K562 (cell line): Measurements from ENCODE around the gene GLB1L3. TPM values are rescaled to one million over a fixed set of nuclear protein-coding genes. Genes with fewer than 3 reads are reported as not detected.
A peak's percentile ranks its signal among the peaks of the same experiment; 100 is the strongest.

Experiments used
- ATAC-seq: fragments of 200-7000 bp; cut with Tn5 transposase; 3 replicates; pipeline ENCODE4 v1.9.1; 2020; ENCODE audit warnings: moderate library complexity
- BruUV-seq: library from RNA; stranded (reverse); fragments of 400-500 nt; replicated peaks from 2 replicates; lab custom pipeline; 2021; lab: Mats Ljungman, UMichigan
- CTCF ChIA-PET: fragments of 300-600 bp; formaldehyde crosslinking; extraction: SDS; loops from one replicate; lab custom pipeline; 2021; ENCODE audit warnings: low intra/inter-chr PET ratio; lab: Yijun Ruan, JAX
- POLR2A ChIA-PET: fragments of 300-600, 350-650 bp; sonication (Branson Sonifier 250); formaldehyde crosslinking; extraction: SDS; loops from one replicate; lab custom pipeline; 2021; ENCODE audit warnings: antibody characterized with exemption, inconsistent platforms; lab: Yijun Ruan, JAX
- DNase-seq, 4 experiments: peaks; one replicate each; pipeline versions ENCODE4 v3.0.0 to v3.0.0-alpha.2; 2011 to 2018; ENCODE audit warnings: low spot score in 3 of 4, mixed read lengths in 3 of 4; ENCODE audit errors: extremely low read depth in 1 of 4
- FAIRE-seq: peaks from 2 replicates; lab custom pipeline; 2011; peaks lifted over from hg19 to GRCh38; lab: Jason Lieb, UNC
- H2AFZ ChIP-seq: 2 replicates; pipeline ENCODE4 v1.6.0; 2011; ENCODE audit warnings: low read depth, low read length, control low read depth, inconsistent platforms
- H3K27ac ChIP-seq: fragments of 200-600 bp; 3 replicates; pipeline ENCODE4 v1.8.0; 2011; ENCODE audit warnings: low read depth, mild to moderate bottlenecking, control low read depth, inconsistent platforms, low read length, moderate library complexity, mixed read lengths; ENCODE audit errors: extremely low read depth
- H3K27me3 ChIP-seq, 2 experiments: fragments of 300-600 bp in 1 of 2; 2 replicates in 1 of 2; 3 replicates in 1 of 2; pipeline versions ENCODE4 v1.6.0 to v1.8.0; 2011; ENCODE audit warnings: inconsistent platforms in 2 of 2, low read length in 2 of 2, mild to moderate bottlenecking in 1 of 2, mixed read lengths in 1 of 2, moderate library complexity in 1 of 2; ENCODE audit not compliant: control insufficient read depth in 2 of 2, insufficient read depth in 2 of 2
- H3K36me3 ChIP-seq: fragments of 300-600 bp; 3 replicates; pipeline ENCODE4 v1.8.0; 2011; ENCODE audit warnings: mild to moderate bottlenecking, low read length, inconsistent platforms; ENCODE audit not compliant: control insufficient read depth, insufficient read depth
- H3K4me1 ChIP-seq, 2 experiments: fragments of 200-600 bp in 1 of 2; replicated peaks in 1 of 2; 2 replicates in 1 of 2; 3 replicates in 1 of 2; pipeline versions ENCODE4 v1.5.1 to v1.8.0; 2011; ENCODE audit warnings: inconsistent platforms in 2 of 2, low read length in 2 of 2, mild to moderate bottlenecking in 1 of 2, mixed read lengths in 1 of 2, moderate library complexity in 1 of 2; ENCODE audit not compliant: control insufficient read depth in 2 of 2, insufficient read depth in 2 of 2
- H3K4me2 ChIP-seq: 2 replicates; pipeline ENCODE4 v1.6.1; 2011; ENCODE audit warnings: low read length, control low read depth, inconsistent platforms, mixed read lengths; ENCODE audit not compliant: insufficient read depth
- H3K4me3 ChIP-seq: fragments of 200-600 bp; sonication (generic), shearing (Covaris generic); 2 replicates; pipeline ENCODE4 v1.5.1; 2016; ENCODE audit warnings: control low read depth, inconsistent platforms
- H3K79me2 ChIP-seq: fragments of 200-600 bp; 3 replicates; pipeline ENCODE4 v1.8.0; 2011; ENCODE audit warnings: low read length, inconsistent platforms; ENCODE audit not compliant: control insufficient read depth, insufficient read depth
- H3K9ac ChIP-seq, 2 experiments: 2 replicates each; pipeline versions ENCODE4 v1.6.0 to v1.6.1; 2011; ENCODE audit warnings: low read depth in 2 of 2, low read length in 2 of 2, control low read depth in 1 of 2, inconsistent platforms in 1 of 2, mild to moderate bottlenecking in 1 of 2, mixed read lengths in 1 of 2; ENCODE audit not compliant: insufficient read depth in 1 of 2
- H3K9me1 ChIP-seq: one replicate; pipeline ENCODE4 v1.6.0; 2011; ENCODE audit warnings: inconsistent platforms, mild to moderate bottlenecking, low read length, moderate library complexity; ENCODE audit not compliant: control insufficient read depth, insufficient read depth
- H3K9me3 ChIP-seq: replicated peaks from 2 replicates; pipeline ENCODE4 v1.5.1; 2011; ENCODE audit warnings: low read depth, low read length, inconsistent platforms; ENCODE audit not compliant: control insufficient read depth, insufficient read depth
- H4K20me1 ChIP-seq: replicated peaks from 2 replicates; pipeline ENCODE4 v1.6.1; 2011; ENCODE audit warnings: low read length, inconsistent platforms, mixed read lengths; ENCODE audit not compliant: control insufficient read depth, insufficient read depth
- ATF1 ChIP-seq, 2 experiments: fragments of 450-650 bp in 1 of 2; IDR thresholded peaks; 2 replicates each; pipeline ENCODE4 v1.6.1; 2016; ENCODE audit warnings: missing compliant biosample characterization in 1 of 2, missing genetic modification characterization in 1 of 2
- ATF3 ChIP-seq, 2 experiments: fragments of 450-650 bp in 1 of 2; sonication (generic) in 1 of 2; formaldehyde crosslinking in 1 of 2; IDR thresholded peaks in 1 of 2; conservative IDR thresholded peaks in 1 of 2; 2 replicates each; pipeline versions ENCODE4 v1.6.1 to v1.8.1; 2016 to 2023; ENCODE audit warnings: mild to moderate bottlenecking in 2 of 2, moderate library complexity in 2 of 2, inconsistent platforms in 1 of 2, missing genetic modification reagents in 1 of 2
- FOXK2 ChIP-seq, 2 experiments: fragments of 450-650 bp; IDR thresholded peaks in 1 of 2; conservative IDR thresholded peaks in 1 of 2; 2 replicates each; pipeline ENCODE4 v1.6.1; 2016; ENCODE audit warnings: low read depth in 2 of 2, mild to moderate bottlenecking in 1 of 2
- HBP1 ChIP-seq: fragments of 450-650 bp; formaldehyde crosslinking; IDR thresholded peaks from 2 replicates; pipeline ENCODE4 v1.4.0; 2022; ENCODE audit warnings: missing genetic modification characterization
- HNRNPK ChIP-seq: fragments of 200-400 bp; formaldehyde crosslinking; IDR thresholded peaks from one replicate; pipeline ENCODE4 v1.6.1; 2018; ENCODE audit warnings: mild to moderate bottlenecking, low read depth, low read length; ENCODE audit not compliant: poor library complexity, severe bottlenecking
- PYGO2 ChIP-seq: fragments of 450-650 bp; IDR thresholded peaks from 2 replicates; pipeline ENCODE4 v1.6.1; 2016; ENCODE audit warnings: mild to moderate bottlenecking, missing genetic modification characterization, moderate library complexity, missing compliant biosample characterization
- SETDB1 ChIP-seq: IDR thresholded peaks from one replicate; pipeline ENCODE4 v1.6.1; 2012; ENCODE audit warnings: low read length, control low read depth, inconsistent platforms
- ZBTB12 ChIP-seq: fragments of 250-450 bp; sonication (Bioruptor Pico); IDR thresholded peaks from 2 replicates; pipeline ENCODE4 v1.4.0; 2020
- ZC3H8 ChIP-seq: fragments of 450-650 bp; IDR thresholded peaks from 2 replicates; pipeline ENCODE4 v1.6.1; 2017
- WGBS: fragments of 100-300 bp; shearing (Covaris generic); methylation state at CpG from one replicate; pipeline ENCODE4 v1.1.6; 2016; ENCODE audit warnings: low coverage, mixed read lengths; ENCODE audit not compliant: insufficient coverage; ENCODE audit errors: missing lambda C conversion rate; 5-methylcytosine and 5-hydroxymethylcytosine counted together
- in situ Hi-C: fragments of 300-500 bp; cut with MboI; formaldehyde crosslinking; loops from 4 replicates; pipeline ENCODE4 v1.15.0; 2018; ENCODE audit warnings: inconsistent platforms, mixed read lengths
- intact Hi-C: fragments of 100-400 bp; cut with micrococcal nuclease; formaldehyde crosslinking; loops from 2 replicates; pipeline ENCODE4 v1.14.2; 2022
- polyA plus RNA-seq, 8 experiments: library from polyadenylated mRNA; depleted of rRNA in 4 of 8; stranded (reverse) in 5 of 8; unstranded in 3 of 8; fragments of >200 nt; fragmentation: Nextera tagmentation in 2 of 8; fragmentation: Illumina TruSeq in 1 of 8; extraction: Ambion mirVana in 2 of 8; extraction: Trizol in 1 of 8; gene quantifications; 2 replicates each; pipeline versions ENCODE4 v1.2.1 to v1.2.3, GENCODE V29; 2011 to 2014; ENCODE audit warnings: inconsistent platforms in 1 of 8, missing spikeins in 1 of 8
- total RNA-seq, 7 experiments: library from RNA; depleted of rRNA in 6 of 7; stranded (reverse); fragments of >200 nt in 6 of 7; fragmentation: Illumina TruSeq in 2 of 7; extraction: Trizol in 2 of 7; gene quantifications; 2 replicates each; pipeline versions ENCODE4 v1.2.1 to v1.2.3, GENCODE V29; 2011 to 2021; ENCODE audit warnings: low replicate concordance in 1 of 7
- TF ChIP-seq, protein P1 (sequence below): sonication (generic); formaldehyde crosslinking; IDR thresholded peaks from 2 replicates; pipeline ENCODE4 v1.8.1; 2023; ENCODE audit warnings: mild to moderate bottlenecking, missing genetic modification reagents

The GLB1L3 gene
- total and polyA plus RNA-seq, 9 of the 15 experiments (the other 6 are each of a cell fraction or from before 2014, with no cell fraction given) = 0.18 to 3.3 (median 0.49) TPM

GRCh38 chr11:134272381-134273316 is 3.5 kb upstream of the GLB1L3 start:
- in situ Hi-C loops = no loop called here
- Histone ChIP-seq H3K9me3 (no peaks in the 10 kb centered on the region), H3K36me3 (no peaks in the 10 kb centered on the region), H3K9ac (no peak overlapping the region), H3K4me2 (no peak overlapping the region), H3K4me3 (no peak overlapping the region), H3K27me3 (peaks cover 41 to 71% of the 10 kb centered on the region in 2 experiments), H4K20me1 (no peaks in the 10 kb centered on the region), H3K9me1 (no peaks in the 10 kb centered on the region), H3K79me2 (no peaks in the 10 kb centered on the region), H3K4me1 (peaks cover 7 to 17% of the 10 kb centered on the region in 2 experiments; a peak in 3 of 5 replicates), H3K27ac (no peak overlapping the region), H2AFZ (no peak overlapping the region)
- ChIA-PET CTCF (no interaction called here), POLR2A (interaction anchor here (0.8 to 1.2 kb wide), 3 partner anchors 9 to 17 kb away, joined by 3 read pairs; no protein-coding TSS in a partner anchor)
- DNase-seq (peak in 3 of 4 experiments; percentile 26 to 41 (median 30)), FAIRE-seq (no peak), ATAC-seq (peak; percentile 13; the same call in 1 of the 3 replicates)
- 4% methylated on average over 16 of the region's 18 CpGs for WGBS
- intact Hi-C loops = loop anchor here (5.0 kb wide), 1 partner anchor 50 kb away; no protein-coding TSS in a partner anchor
- BruUV-seq = no TSS peak
- no peak for TF ChIP-seq PYGO2 (tag)
- no peak for TF ChIP-seq HBP1 (CRISPR knock-in tag)
- no peak for TF ChIP-seq SETDB1
- no peak for TF ChIP-seq FOXK2 (conservative IDR thresholded peaks at IDR 0.05 in 1 of 2, IDR thresholded peaks at IDR 0.05 in 1 of 2; ENCODE audit: low read depth in 2 of 2)
- no peak for TF ChIP-seq ATF1 (CRISPR knock-in tag; IDR thresholded peaks at IDR 0.05)
- TF ChIP-seq ATF1 (tag; IDR thresholded peaks at IDR 0.05) = peak; percentile 87
- TF ChIP-seq ZBTB12 (CRISPR knock-in tag) = 0 out of 2 replicates have a peak, but pooled peaks have one; percentile 15
- peak; percentile 48 for TF ChIP-seq ATF3 (IDR thresholded peaks at IDR 0.05)
- no peak for TF ChIP-seq ATF3 (CRISPR knock-in tag; conservative IDR thresholded peaks at IDR 0.05)
- no peak for TF ChIP-seq ZC3H8
- TF ChIP-seq, protein P1, sequence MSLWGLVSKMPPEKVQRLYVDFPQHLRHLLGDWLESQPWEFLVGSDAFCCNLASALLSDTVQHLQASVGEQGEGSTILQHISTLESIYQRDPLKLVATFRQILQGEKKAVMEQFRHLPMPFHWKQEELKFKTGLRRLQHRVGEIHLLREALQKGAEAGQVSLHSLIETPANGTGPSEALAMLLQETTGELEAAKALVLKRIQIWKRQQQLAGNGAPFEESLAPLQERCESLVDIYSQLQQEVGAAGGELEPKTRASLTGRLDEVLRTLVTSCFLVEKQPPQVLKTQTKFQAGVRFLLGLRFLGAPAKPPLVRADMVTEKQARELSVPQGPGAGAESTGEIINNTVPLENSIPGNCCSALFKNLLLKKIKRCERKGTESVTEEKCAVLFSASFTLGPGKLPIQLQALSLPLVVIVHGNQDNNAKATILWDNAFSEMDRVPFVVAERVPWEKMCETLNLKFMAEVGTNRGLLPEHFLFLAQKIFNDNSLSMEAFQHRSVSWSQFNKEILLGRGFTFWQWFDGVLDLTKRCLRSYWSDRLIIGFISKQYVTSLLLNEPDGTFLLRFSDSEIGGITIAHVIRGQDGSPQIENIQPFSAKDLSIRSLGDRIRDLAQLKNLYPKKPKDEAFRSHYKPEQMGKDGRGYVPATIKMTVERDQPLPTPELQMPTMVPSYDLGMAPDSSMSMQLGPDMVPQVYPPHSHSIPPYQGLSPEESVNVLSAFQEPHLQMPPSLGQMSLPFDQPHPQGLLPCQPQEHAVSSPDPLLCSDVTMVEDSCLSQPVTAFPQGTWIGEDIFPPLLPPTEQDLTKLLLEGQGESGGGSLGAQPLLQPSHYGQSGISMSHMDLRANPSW (CRISPR knock-in tag) = no peak
- TF ChIP-seq HNRNPK = no peak
